GM12891 (cell line): ENCODE measurements around the gene EPB41L1.

ENCODE experiments used
- POLR2A ChIP-seq: IDR thresholded peaks from 2 replicates; pipeline ENCODE4 v1.6.1; 2011; ENCODE audit warnings: low read depth, low read length, control low read depth
- POLR2AphosphoS5 ChIP-seq: IDR thresholded peaks from 2 replicates; pipeline ENCODE4 v1.6.1; 2011; ENCODE audit warnings: low read depth, low read length, control low read depth
- POU2F2 ChIP-seq: IDR thresholded peaks from 2 replicates; pipeline ENCODE4 v1.6.1; 2011; ENCODE audit warnings: low read depth, mild to moderate bottlenecking, control low read depth, low read length, moderate library complexity
- SPI1 ChIP-seq: IDR thresholded peaks from 2 replicates; pipeline ENCODE4 v1.6.1; 2011; ENCODE audit warnings: low read depth, low read length, control low read depth
- TAF1 ChIP-seq: IDR thresholded peaks from 2 replicates; pipeline ENCODE4 v1.6.1; 2011; ENCODE audit warnings: low read depth, low read length, control low read depth

GRCh38 chr20:36201198-36201597, 46.7 kb downstream of the EPB41L1 start:
- TF ChIP-seq POLR2AphosphoS5 (no peak), SPI1 (no peak), POU2F2 (no peak), POLR2A (no peak), TAF1 (no peak)
